ENCODE measurements around the gene ZNF32. TPM values are rescaled to one million over a fixed set of nuclear protein-coding genes. Genes with fewer than 3 reads are reported as not detected.

The ZNF32 gene, protein sequence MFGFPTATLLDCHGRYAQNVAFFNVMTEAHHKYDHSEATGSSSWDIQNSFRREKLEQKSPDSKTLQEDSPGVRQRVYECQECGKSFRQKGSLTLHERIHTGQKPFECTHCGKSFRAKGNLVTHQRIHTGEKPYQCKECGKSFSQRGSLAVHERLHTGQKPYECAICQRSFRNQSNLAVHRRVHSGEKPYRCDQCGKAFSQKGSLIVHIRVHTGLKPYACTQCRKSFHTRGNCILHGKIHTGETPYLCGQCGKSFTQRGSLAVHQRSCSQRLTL
- total RNA-seq: 10 to 100 TPM; 24.9 to 45.4 (median 36.8) TPM

- Histone ChIP-seq H3K9me3 (peaks cover 26% of the 10 kb centered on the region), H3K36me3 (peaks cover 30% of the 10 kb centered on the region), H3K4me3 (peak within 1 kb of the TSS; percentile 78), H3K27me3 (no peaks in the 10 kb centered on the region), H3K27ac (peak within 1 kb of the TSS; percentile 77), H3K4me1 (peaks cover 14% of the 10 kb centered on the region)
- no CpG with 5 or more reads among the region's 90 CpGs for WGBS
- peak; percentile 85 to 86 for DNase-seq (ENCODE audit: low spot score in 2 of 2)
- no peak for TF ChIP-seq POLR2A (IDR thresholded peaks at IDR 0.05)
Measured at GRCh38 chr10:43648398-43649184, at the start of gene ZNF32. Gene ZNF32 (minus strand): TSS chr10:43648881. CDS start chr10:43646133, 2,748 bp downstream.

GRCh38 chr10:43698156-43698555 lies 49.5 kb upstream of the ZNF32 start:
- no peaks in the 10 kb centered on the region for H3K4me1 ChIP-seq
- no peak overlapping the region for H3K4me3 ChIP-seq
- 74% methylated on average over 9 of the region's 9 CpGs for WGBS
- H3K9me3 ChIP-seq: no peaks in the 10 kb centered on the region
- H3K36me3 ChIP-seq: no peaks in the 10 kb centered on the region
- no peak overlapping the region for H3K27ac ChIP-seq
- no peak for TF ChIP-seq POLR2A (IDR thresholded peaks at IDR 0.05)
- no peak for TF ChIP-seq POLR2AphosphoS5 (IDR thresholded peaks at IDR 0.05)
- no peak for TF ChIP-seq CTCF (IDR thresholded peaks at IDR 0.05)
- no peak for TF ChIP-seq EP300 (IDR thresholded peaks at IDR 0.05)
- no peak for DNase-seq (ENCODE audit: low spot score in 2 of 2)
- H3K27me3 ChIP-seq: peaks cover under 1% of the 10 kb centered on the region

DNA sequence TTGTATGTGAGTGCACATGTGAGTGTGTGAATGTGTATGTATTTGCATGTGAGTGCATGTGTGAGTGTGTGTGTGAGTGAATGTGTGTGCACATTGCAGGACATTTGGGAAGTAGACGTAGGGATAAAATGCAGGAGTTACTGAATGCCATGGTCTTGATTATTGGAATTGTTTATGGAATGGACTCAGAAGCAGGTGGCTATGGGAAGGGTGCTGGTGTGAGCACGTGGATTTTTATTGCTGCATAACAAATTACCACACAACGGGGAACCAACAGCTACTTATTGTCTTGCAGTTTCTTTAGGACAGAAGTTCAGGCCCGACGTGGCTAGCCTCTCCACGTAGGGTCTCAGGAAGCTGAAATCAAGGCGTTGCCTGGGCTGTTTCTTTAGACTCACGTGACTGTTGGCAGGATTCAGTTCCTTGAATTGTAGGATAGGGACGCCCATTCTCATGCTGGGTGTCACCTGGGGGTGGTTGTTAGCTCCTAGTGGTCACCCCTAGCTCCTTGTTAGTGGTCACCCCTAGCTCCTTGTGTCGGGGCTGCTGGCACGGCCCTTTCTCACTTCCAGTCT lies 48.3 kb upstream of the ZNF32 start:
- 86% methylated on average over 11 of the region's 11 CpGs for WGBS
- Histone ChIP-seq H3K36me3 (no peaks in the 10 kb centered on the region), H3K4me3 (no peak overlapping the region), H3K4me1 (peaks cover 4% of the 10 kb centered on the region), H3K27ac (no peak overlapping the region), H3K27me3 (no peaks in the 10 kb centered on the region), H3K9me3 (no peaks in the 10 kb centered on the region)
- TF ChIP-seq CTCF (IDR thresholded peaks at IDR 0.05): no peak
- TF ChIP-seq POLR2A (IDR thresholded peaks at IDR 0.05): no peak
- no peak for TF ChIP-seq EP300 (IDR thresholded peaks at IDR 0.05)
- no peak for TF ChIP-seq POLR2AphosphoS5 (IDR thresholded peaks at IDR 0.05)
- DNase-seq (ENCODE audit: low spot score in 2 of 2): no peak

DNA sequence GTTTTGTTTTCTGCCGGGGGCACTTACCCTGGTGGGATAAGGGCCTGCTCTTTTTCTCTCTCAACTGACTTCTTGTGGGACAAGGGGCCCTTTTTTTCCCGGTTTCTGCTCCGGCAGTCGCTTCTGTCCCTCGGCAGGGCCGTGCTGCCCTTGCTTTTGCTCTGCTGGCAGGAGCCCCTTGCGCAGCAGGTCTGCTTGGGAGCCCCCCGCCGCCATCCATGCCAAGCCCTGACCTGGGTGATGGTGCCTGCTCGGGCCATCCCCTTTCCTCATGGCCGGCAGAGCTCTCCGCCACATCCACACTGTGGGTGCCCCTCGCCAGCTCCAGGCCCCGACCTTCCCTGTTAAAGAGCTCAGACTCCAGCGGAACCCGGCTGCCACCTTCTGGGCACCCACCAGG lies 47.0 kb upstream of the ZNF32 start:
- 91% methylated on average over 16 of the region's 16 CpGs for WGBS
- no peaks in the 10 kb centered on the region for H3K9me3 ChIP-seq
- TF ChIP-seq POLR2A (IDR thresholded peaks at IDR 0.05) (no peak), EP300 (IDR thresholded peaks at IDR 0.05) (no peak), CTCF (IDR thresholded peaks at IDR 0.05) (no peak), POLR2AphosphoS5 (IDR thresholded peaks at IDR 0.05) (no peak)

DNA sequence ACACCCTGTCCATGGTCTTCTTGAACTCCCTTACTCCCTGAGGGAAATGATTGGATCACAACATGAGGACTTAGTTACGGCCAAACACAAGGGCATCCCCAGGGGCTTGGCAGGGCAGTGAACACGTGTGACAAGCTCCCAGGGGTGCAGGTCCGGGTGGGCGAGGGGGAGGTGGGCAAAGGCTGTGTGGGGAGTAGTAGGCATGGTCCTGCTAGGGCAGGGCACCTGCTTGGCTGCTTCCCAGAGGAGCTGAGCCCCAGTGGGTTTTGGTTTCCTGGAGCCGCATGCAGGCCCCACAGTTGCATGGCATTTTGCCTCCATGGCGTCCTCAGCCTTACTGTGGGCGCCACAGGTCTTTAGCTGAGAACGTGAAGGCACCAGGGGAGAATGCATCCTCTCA lies 46.6 kb upstream of the ZNF32 start:
- H3K36me3 ChIP-seq: no peaks in the 10 kb centered on the region
- peaks cover 17% of the 10 kb centered on the region for H3K4me1 ChIP-seq
- H3K4me3 ChIP-seq: no peak overlapping the region
- no peak for TF ChIP-seq EP300 (IDR thresholded peaks at IDR 0.05)
- no peak for TF ChIP-seq POLR2A (IDR thresholded peaks at IDR 0.05)
- no peak for TF ChIP-seq POLR2AphosphoS5 (IDR thresholded peaks at IDR 0.05)
- no peak for TF ChIP-seq CTCF (IDR thresholded peaks at IDR 0.05)
- DNase-seq (ENCODE audit: low spot score in 2 of 2): no peak
- H3K9me3 ChIP-seq: no peaks in the 10 kb centered on the region
- H3K27ac ChIP-seq: no peak overlapping the region
- no peaks in the 10 kb centered on the region for H3K27me3 ChIP-seq
- WGBS: 86% methylated on average over 8 of the region's 8 CpGs

More for the DNA sequence above, 47.0 kb upstream of the ZNF32 start:
- Histone ChIP-seq H3K4me3 (no peak overlapping the region), H3K4me1 (peaks cover 13% of the 10 kb centered on the region), H3K27ac (no peak overlapping the region), H3K36me3 (no peaks in the 10 kb centered on the region), H3K27me3 (no peaks in the 10 kb centered on the region)
- DNase-seq (ENCODE audit: low spot score in 2 of 2): no peak
